ENCODE measurements around the gene GNRHR.
A peak's percentile ranks its signal among the peaks of the same experiment; 100 is the strongest.

The GNRHR gene

GRCh38 chr4:67697860-67698687 lies 56.1 kb downstream of the GNRHR start:
- DNase-seq: no peak

GRCh38 chr4:67696061-67696460 lies 58.1 kb downstream of the GNRHR start:
- DNase-seq: no peak

GRCh38 chr4:67694662-67695061 lies 59.5 kb downstream of the GNRHR start:
- DNase-seq: no peak

GRCh38 chr4:67691328-67691727 lies 62.9 kb downstream of the GNRHR start:
- peak; percentile 15 for DNase-seq
